Fibroblast of mammary gland (primary cell): ENCODE results near the gene STKLD1.

ENCODE experiments used
- DNase-seq: peaks from one replicate; pipeline ENCODE4 v3.0.0-alpha.2; 2010; ENCODE audit warnings: low read depth
- H3K4me3 ChIP-seq: 2 replicates; pipeline ENCODE4 v1.5.1; 2011; ENCODE audit warnings: low read depth, mild to moderate bottlenecking, low read length, moderate library complexity; ENCODE audit not compliant: control insufficient read depth
- CTCF ChIP-seq: conservative IDR thresholded peaks from 2 replicates; pipeline ENCODE4 v1.5.1; 2011; ENCODE audit warnings: low read depth, low read length, inconsistent platforms; ENCODE audit not compliant: control insufficient read depth, insufficient read depth

STKLD1 gene

GRCh38 chr9:133415170-133415569 lies 39.0 kb downstream of the STKLD1 start:
- no peak for TF ChIP-seq CTCF
- no peak for DNase-seq
- H3K4me3 ChIP-seq: no peak overlapping the region

GRCh38 chr9:133417541-133418461 lies 41.6 kb downstream of the STKLD1 start, which contains the start of gene REXO4:
TSS of gene REXO4 (minus strand) at chr9:133418010. CDS start at chr9:133417844, 166 bp downstream.
- H3K4me3 ChIP-seq: peak within 1 kb of the TSS; percentile 88
- DNase-seq: peak; percentile 90
- no peak for TF ChIP-seq CTCF

GRCh38 chr9:133419005-133419404 lies 42.8 kb downstream of the STKLD1 start:
- H3K4me3 ChIP-seq: peak overlapping the region; percentile 88
- TF ChIP-seq CTCF: no peak
- no peak for DNase-seq

- no peak for DNase-seq
- no peak overlapping the region for H3K4me3 ChIP-seq
- no peak for TF ChIP-seq CTCF
Measured at GRCh38 chr9:133420392-133420827, 44.2 kb downstream of the STKLD1 start.

GRCh38 chr9:133421615-133422542 lies 45.7 kb downstream of the STKLD1 start, which contains the start of gene ADAMTS13:
TSS of gene ADAMTS13 (plus strand) at chr9:133422367. CDS start at chr9:133422444, 77 bp downstream.
- DNase-seq: peak; percentile 15
- H3K4me3 ChIP-seq: no peak within 1 kb of the TSS
- TF ChIP-seq CTCF: peak; percentile 9

- DNase-seq: peak; percentile 14
- TF ChIP-seq CTCF: no peak
- no peak overlapping the region for H3K4me3 ChIP-seq
Measured at GRCh38 chr9:133423216-133423615, 47.0 kb downstream of the STKLD1 start.
